NK-92 (cell line): ENCODE data around the gene HIC2.
"Not testable (repeated sequence)": the region's sequence is repeated elsewhere in the genome, so short reads cannot be mapped to it uniquely, and the experiment has no call there.

Source experiments
- DNase-seq: peaks from one replicate; lab custom pipeline; 2025; ENCODE audit not compliant: unreplicated experiment; lab: John Stamatoyannopoulos, UW

HIC2 gene

GRCh38 chr22:21490556-21490955, 73.4 kb downstream of the HIC2 start:
- not testable (repeated sequence) for DNase-seq

DNA sequence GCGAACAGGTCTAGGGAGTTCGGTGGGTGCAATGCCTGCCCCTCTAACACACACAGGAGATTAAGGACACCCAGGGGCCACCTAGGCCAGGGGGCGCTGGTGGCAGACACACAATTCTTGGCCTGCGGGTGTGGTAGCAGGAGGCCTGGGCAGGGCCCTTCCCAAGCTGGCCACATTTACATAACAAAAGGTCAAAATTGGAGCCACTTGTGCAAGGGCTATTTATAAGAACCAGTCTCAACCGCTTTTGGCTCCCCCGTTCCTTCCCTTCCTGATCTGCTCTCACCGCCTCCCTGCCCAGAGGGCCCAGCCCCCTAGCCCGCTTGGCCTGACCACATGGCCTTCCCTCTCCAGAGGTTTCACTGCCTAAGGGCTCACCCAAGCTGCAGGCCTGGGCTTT, 75.1 kb downstream of the HIC2 start:
- DNase-seq = not testable (repeated sequence)

DNA sequence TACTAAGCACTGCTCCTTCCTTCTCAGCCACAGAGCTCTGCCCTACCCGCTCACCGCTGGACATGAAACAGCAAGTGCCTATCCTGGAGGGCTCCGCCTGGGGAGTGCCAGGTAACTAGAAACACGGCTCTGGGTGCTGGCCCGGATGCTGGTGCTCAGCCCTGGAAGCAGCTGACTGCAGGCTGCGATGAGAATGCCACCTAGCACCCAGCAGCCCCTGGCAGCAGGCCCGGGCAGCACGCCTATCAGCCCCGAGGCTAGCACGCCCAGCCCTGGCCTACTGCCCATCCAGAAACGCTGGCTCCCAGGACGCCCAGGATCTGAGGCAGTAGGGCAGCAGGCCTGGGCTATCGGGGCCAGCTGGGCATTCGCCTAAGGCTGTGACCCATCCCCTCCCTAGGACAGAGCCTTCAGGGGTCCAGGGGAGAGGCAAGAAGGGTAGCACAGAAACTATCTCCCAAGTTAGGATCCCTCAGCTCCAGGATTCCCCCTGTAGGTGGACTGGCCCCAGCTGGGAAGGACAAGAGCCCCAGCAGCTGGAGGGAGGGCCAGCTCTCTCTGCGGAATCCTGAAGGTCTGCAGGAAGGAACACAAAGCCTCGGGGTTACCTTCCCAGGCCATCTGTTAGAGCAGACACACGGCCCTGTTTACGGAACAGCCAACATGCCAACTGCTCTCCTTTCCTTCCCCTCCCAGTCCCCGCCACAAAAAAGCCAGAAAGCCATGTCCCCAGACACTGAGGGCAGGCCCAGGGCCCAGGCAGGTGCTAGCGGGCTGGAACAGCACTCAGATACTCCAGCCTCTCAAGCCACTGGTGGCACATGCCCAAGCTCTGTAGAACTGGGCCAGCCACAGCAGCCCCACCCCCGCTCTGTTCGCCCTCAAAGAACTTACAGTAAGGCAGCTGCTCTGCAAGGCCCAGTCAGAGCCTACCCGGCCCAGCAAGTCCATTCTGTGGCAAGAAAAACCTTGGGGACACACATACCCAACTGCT, 76.9 kb downstream of the HIC2 start:
- DNase-seq = not testable (repeated sequence)

- not testable (repeated sequence) for DNase-seq
Measured at GRCh38 chr22:21497984-21498383, 80.8 kb downstream of the HIC2 start.

- DNase-seq = not testable (repeated sequence)
Measured at GRCh38 chr22:21498489-21498888, 81.3 kb downstream of the HIC2 start.

GRCh38 chr22:21499623-21500506, 82.7 kb downstream of the HIC2 start:
- DNase-seq = not testable (repeated sequence)
